ENCODE results near the gene SSTR3. TPM values are rescaled to one million over a fixed set of nuclear protein-coding genes. Genes with fewer than 3 reads are reported as not detected.

SSTR3 gene
- total RNA-seq, 1 donor from 2014 or later = 1.7 TPM

DNA sequence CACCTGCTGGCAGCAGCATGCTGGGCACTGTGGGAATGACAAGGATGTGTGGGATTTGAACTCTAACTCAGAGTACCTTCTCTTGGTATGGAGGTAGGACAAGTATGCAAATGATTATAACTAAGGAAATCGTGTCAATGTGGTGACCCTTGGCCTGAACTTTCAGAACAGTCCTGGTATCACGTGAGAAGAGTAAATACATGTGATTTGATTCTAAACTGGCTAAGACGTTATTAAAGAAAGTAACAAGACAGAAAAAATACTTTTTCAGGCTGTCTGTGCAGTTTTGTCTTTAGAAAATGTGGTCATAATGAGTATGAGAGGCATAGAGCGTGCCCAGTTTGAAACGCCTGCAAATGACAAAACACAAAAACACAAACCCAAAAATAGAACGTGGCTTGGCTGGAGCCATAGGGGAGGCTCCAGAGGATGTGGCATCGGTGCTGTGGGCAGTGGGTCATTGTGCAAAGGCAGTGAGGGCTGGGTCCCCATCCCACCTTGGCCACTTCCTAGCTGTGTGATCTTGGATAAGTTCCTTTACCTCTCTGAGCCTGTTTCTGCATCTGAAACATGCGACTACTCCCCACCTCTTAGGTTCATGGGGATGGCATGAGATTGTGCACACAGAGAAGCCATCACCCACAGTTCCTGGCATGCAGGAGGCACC, 44.2 kb downstream of the SSTR3 start:
- no peak for DNase-seq (ENCODE audit: low spot score)

- DNase-seq (ENCODE audit: low spot score) = no peak
Observed at GRCh38 chr22:37167176-37167980, 44.9 kb downstream of the SSTR3 start.

DNA sequence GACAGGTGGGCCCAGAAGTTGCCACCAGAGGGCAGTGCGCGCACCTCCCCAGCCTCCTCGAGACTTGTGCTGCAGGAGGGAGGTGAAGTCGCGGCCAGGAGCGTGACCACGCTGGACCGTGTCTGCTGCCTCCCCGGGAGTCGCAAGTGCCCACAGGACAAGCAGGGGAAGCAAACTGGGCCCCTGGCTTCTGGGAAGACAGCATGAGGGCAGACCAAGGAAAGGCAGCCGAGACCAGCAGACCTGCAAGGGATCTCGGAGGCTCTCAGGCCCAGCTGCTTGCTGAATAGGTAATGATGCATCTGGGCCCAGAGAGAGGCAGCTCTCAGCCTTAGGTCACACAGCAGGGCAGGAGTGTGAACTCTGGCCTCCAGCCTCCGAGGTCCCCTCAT, 45.6 kb downstream of the SSTR3 start:
- DNase-seq (ENCODE audit: low spot score) = peak; percentile 80

DNA sequence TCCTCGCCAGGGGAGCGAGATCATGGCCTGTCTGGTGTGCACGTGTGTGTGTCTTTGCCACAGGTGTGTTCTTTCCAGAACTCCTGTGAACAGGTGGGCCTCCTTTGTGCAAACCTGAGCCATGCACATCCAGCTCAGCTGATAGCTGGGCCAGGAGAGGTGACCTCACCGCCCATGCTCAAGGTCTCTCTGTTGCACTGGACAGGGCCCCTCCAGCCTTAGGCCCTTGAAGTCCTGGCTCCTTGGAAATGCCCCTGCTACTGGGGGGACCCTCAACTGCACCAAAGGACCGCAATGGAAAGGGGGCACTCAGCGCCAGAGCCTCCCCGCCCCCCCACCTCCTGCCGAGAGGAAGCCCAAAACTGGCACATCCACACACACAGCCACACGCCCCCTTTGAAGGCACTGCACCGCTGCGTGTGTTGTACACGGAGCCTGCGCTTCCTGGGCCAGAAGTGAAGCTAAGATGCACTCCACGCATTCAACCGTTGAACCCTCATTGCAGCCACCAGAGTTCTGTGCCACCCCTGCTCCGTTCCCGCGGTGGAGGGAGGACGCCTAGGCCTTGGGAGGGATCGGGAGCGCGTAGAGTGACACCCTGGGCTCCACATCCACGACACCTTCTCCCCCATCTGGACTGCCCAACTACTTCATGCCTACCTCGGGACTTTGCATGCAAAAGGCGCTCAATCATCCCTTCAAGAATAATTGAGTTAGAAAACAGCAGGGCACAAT, 46.2 kb downstream of the SSTR3 start:
- DNase-seq (ENCODE audit: low spot score) = no peak

- no peak for DNase-seq (ENCODE audit: low spot score)
Observed at GRCh38 chr22:37165066-37165465, 47.2 kb downstream of the SSTR3 start.

DNA sequence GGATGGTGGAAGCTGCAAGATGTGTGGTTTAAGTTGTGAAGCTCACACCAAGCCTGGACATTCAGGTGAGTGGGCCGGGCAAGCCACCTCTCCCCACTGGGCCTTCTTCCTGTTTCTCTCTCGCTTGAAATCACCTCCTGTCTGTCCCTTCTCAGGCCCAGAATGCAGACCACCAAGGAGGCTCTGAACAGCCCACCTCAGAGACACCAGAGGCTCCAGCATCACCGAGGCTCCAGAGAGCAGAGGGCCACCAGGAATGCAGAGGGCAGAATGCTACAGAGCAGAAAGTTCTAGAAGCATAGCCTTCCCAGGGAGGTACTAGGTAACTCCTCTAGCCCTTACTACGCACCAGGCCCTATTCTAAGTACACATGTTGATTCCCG, 47.8 kb downstream of the SSTR3 start:
- no peak for DNase-seq (ENCODE audit: low spot score)

GRCh38 chr22:37163575-37164504, 48.4 kb downstream of the SSTR3 start:
- no peak for DNase-seq (ENCODE audit: low spot score)

- no peak for DNase-seq (ENCODE audit: low spot score)
Observed at GRCh38 chr22:37163096-37163489, 49.2 kb downstream of the SSTR3 start.

DNA sequence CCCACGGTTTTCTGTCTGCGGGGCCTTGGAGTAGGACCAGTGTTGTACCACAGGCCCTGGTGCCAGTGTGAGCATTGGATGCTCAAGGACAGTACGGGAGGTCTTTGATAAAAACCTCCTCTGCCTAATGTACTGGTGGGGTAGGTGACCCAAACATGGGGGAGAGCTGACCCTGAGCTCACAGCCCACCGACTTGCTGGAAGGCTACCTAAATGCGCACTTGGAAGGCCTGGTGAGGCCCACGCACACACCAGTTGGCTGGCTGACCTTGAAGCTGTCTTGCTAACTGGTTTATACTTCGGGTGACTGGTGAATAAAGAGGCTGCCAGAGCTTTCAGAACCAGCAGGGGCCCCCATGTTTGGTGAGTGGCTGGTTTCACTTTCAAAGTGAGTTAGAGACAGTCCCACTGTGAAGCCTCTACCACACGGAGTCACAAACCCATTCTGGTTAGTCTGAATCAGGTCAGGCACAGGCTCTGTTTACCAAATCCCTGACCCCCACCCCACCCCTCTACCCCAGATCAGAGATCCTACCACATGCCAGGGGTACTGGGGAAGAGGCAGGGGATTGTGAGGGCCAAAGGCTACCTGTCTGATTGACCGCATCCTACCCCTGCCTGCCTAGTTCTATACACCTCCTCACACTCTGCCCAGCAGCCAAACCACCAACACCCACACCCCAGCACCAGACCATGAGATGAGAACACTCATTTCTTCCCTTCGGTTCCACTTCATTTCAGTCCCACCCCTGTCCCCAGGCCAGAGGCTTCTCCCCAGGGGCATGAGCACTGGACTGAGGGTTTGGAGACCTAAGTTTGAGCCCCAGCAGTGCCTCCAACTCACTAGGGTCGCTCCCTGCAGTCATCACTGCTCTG, 49.8 kb downstream of the SSTR3 start:
- no peak for DNase-seq (ENCODE audit: low spot score)

- no peak for DNase-seq (ENCODE audit: low spot score)
Observed at GRCh38 chr22:37161443-37161842, 50.8 kb downstream of the SSTR3 start.

DNA sequence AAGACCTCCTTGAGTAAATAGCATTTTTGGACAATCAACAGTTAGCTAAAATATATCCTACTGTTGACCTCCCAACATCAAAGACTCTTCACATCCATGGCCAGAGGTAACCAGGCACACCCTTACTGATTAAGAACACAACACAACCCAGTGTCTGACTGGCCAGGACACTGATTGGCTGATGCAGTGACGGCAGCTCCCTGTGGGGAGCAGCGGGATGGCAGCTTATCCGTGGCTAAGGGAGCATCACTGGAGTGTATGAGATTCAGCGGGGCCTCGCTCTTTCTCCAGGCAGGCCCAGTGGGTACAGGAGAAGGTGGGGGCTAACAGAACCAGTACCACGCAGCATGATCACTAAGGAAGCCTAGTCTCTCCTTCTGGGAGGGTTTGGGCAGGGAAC, 52.2 kb downstream of the SSTR3 start:
- DNase-seq (ENCODE audit: low spot score) = no peak

- DNase-seq (ENCODE audit: low spot score) = no peak
Observed at GRCh38 chr22:37158963-37159290, 53.4 kb downstream of the SSTR3 start.

DNA sequence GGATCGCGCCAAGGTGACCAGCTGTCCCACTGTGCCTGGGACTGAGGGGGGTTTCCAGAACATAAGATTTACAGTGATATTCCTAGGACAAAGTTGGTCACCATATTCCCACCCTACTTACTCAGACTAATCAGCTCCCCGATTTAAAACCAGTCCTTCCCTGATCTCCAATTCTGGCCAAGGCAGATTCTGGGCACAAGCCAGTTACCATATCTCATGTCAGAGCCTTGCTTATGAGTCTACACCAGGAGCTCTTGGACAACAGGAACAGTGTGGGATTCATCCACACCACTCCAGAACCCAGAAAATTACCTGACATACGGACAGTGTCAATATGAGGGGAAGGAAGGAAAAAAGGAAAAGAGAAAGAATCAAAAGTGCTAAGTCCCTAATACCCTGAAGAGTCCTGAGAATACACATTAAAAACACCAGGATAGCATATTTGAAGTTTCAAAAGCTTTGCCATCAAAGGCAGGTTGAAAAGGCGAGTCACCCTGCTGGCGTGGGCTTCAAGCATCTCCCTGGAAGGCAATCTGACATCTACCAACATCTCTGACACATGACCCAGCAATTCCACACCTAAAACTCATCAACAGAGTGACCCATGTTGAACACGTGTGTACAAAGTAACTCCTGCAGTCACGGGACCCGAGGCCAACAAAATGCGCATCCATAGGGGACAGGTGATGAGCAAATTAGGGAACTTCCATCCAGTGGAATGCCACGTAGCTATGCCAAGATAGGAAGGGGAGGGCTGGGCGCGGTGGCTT, 54.6 kb downstream of the SSTR3 start:
- DNase-seq (ENCODE audit: low spot score) = no peak

DNA sequence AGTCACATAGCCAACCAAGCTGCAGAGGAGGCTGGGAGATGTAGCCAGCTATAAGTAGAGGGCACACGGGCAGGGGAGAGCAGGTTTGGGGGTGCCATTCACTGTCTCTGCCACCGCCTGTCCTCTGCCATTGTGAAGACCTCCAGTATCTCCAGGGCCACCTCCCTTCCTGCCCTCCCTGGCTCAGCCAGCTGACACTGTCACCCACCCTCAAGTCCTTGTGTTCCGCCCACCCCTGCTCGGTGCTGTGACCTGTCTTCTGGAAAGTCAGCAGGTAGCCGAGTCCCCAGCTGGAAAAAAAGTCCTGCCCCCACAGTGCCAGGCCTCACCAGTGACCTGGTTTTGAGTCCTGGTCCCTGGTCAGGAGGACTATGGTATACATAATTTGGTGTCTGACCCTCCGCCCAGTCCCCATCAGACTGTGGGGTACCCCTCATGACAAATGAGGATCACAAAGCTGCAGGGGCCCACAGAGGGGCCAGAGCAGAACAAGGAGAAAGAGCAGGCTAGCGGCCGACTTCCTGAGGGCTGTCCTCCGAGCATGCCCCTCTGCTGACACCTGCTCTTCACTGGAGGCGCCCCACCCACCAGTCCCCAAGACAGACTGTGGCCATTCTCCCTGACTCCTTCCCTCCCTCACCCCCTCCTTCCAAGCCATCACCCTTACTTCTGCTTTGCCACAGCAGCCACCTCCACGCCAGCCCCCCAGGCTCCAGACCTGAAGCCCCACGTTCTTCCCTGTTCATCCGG, 55.4 kb downstream of the SSTR3 start:
- no peak for DNase-seq (ENCODE audit: low spot score)

- DNase-seq (ENCODE audit: low spot score) = no peak
Observed at GRCh38 chr22:37155971-37156370, 56.3 kb downstream of the SSTR3 start.

DNA sequence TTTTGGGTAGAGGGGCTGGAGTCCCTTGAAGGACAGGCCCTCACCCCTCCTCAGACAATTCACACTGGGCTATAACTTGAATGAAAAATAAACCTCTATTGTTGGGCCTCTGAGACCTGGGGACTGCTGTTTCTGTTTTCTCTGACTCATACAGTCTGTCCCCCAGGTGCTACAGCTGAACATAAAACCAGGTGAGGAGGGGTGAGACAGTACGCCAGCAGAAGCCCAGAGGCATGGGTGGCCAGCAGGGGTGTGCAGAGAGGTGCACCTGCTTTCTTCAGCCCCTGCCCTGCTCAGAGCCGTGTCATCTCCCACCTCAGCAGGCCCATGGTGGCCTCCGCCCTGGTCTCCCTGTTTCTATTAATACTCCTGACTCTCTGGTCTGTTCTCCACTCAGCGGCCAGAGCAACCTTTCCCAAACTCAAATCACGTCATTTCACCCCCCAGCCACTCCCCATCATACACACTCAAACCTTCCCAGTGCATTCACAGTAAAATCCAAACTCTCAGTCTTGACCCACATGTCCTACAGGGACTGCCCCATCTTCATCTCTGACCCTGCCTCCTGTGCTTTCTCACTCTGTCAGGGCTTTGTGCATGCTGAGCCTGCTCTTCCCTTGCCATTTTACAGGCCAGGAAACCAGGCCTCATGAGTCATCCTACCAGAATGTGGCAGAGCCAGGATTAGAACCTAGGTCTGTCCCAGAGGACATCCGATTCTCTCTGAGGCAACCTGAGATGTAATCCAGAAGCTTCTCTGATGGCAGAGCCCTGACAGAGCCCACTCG, 57.2 kb downstream of the SSTR3 start:
- no peak for DNase-seq (ENCODE audit: low spot score)

Measured in umbilical cord (tissue), 2 donors.